Muscle layer of colon (tissue), 2 donors: ENCODE measurements around the gene PPCDC.
"Not testable (repeated sequence)": the region's sequence is repeated elsewhere in the genome, so short reads cannot be mapped to it uniquely, and the experiment has no call there.

Experiments
- H3K27ac ChIP-seq: one replicate; pipeline ENCODE4 v1.7.0; 2013; ENCODE audit warnings: low read depth, mild to moderate bottlenecking, low read length, moderate library complexity
- H3K27me3 ChIP-seq, 2 donors: one replicate each; pipeline ENCODE4 v1.7.0; 2013; ENCODE audit warnings: low read length in 2 of 2, mild to moderate bottlenecking in 2 of 2; ENCODE audit not compliant: insufficient read depth in 2 of 2, control insufficient read depth in 1 of 2
- H3K36me3 ChIP-seq: one replicate; pipeline ENCODE4 v1.7.0; 2013; ENCODE audit warnings: mild to moderate bottlenecking, low read length; ENCODE audit not compliant: insufficient read depth
- H3K4me1 ChIP-seq: one replicate; pipeline ENCODE4 v1.7.0; 2013; ENCODE audit warnings: mild to moderate bottlenecking, low read length; ENCODE audit not compliant: insufficient read depth
- H3K4me3 ChIP-seq, 2 donors: one replicate each; pipeline ENCODE4 v1.7.0; 2013; ENCODE audit warnings: low read length in 2 of 2, low read depth in 1 of 2, mild to moderate bottlenecking in 1 of 2, moderate library complexity in 1 of 2
- H3K9ac ChIP-seq: one replicate; pipeline ENCODE4 v1.7.0; 2013; ENCODE audit warnings: low read length
- H3K9me3 ChIP-seq: one replicate; pipeline ENCODE4 v1.7.0; 2013; ENCODE audit warnings: mild to moderate bottlenecking, low read length
- donor health status: abdominal sarcoma.
- donor health status: Adenocarcinoma of cecum.

Gene PPCDC

DNA sequence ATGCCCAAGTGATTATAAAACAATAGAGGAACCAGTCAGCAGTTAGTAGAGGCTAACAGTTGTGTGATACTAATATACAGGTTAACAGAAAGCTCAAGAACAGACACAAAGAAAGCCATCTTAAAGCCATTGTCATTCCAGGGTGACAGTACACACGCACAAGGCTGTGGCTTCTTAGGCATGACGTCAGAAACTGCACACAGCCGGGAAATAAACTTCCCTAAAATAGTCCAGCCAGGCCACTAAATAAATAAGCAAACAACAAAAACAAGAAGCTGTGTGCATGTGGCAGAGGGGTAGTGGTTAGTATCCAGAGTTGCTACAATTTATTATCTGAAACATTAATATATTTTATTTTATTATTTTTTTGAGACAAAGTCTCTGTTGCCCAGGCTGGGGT is 49.8 kb downstream of the PPCDC start:
- Histone ChIP-seq H3K27ac (no peak overlapping the region), H3K9me3 (no peaks in the 10 kb centered on the region), H3K9ac (no peak overlapping the region), H3K27me3 (no peaks in the 10 kb centered on the region), H3K4me3 (no peak overlapping the region), H3K4me1 (no peaks in the 10 kb centered on the region), H3K36me3 (no peaks in the 10 kb centered on the region)

DNA sequence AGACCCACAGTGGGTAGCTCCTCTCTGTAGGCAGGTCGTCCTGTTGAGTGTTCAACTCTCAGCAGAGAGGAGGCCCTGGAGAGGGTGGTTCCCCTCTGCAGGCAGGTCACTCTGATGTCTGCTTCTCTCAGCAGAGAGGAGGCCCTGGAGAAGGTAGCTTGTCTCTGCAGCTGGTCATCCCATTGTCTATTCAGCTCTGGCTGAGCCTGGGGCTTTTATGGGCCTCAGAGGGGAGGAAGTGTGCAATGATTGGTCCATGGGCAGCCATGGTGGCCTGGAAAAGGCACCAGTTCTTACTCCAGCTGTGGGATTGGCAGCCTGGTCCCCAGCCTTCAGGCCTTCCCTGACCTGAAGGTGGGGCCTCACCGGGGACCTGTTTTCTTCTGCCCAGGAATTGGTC is 52.9 kb downstream of the PPCDC start:
- no peaks in the 10 kb centered on the region for H3K36me3 ChIP-seq
- no peak overlapping the region for H3K4me3 ChIP-seq
- H3K4me1 ChIP-seq: no peaks in the 10 kb centered on the region
- no peak overlapping the region for H3K27ac ChIP-seq
- no peaks in the 10 kb centered on the region for H3K27me3 ChIP-seq
- H3K9me3 ChIP-seq: no peaks in the 10 kb centered on the region
- no peak overlapping the region for H3K9ac ChIP-seq

- not testable (repeated sequence) for H3K4me1 ChIP-seq, H3K27ac ChIP-seq, H3K9me3 ChIP-seq, H3K36me3 ChIP-seq, H3K4me3 ChIP-seq, H3K27me3 ChIP-seq, H3K9ac ChIP-seq
Observed at GRCh38 chr15:75077551-75077961, 54.2 kb downstream of the PPCDC start.

- Histone ChIP-seq H3K27me3 (no peaks in the 10 kb centered on the region), H3K4me3 (no peak overlapping the region), H3K4me1 (no peaks in the 10 kb centered on the region), H3K9me3 (no peaks in the 10 kb centered on the region), H3K27ac (no peak overlapping the region), H3K36me3 (no peaks in the 10 kb centered on the region), H3K9ac (no peak overlapping the region)
Observed at GRCh38 chr15:75081150-75081549, 57.8 kb downstream of the PPCDC start.

DNA sequence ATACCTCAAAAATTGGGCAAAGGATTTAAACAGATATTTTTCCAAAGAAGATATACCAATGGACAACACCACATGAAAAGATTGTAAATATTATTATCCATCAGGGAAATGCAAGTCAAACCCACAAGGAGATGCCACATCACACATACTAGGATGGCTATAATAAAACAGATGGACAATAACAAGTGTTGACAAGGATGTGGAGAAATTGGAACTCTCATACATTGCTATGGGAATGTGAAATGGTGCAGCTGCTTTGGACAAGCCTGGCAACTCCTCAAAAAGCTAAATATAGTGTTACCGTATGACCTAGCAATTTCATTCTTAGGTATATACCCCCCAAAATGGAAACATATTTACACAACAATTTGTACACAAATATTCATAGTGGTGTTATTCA is 59.3 kb downstream of the PPCDC start:
- H3K4me3 ChIP-seq: no peak overlapping the region
- no peaks in the 10 kb centered on the region for H3K27me3 ChIP-seq
- no peak overlapping the region for H3K9ac ChIP-seq
- no peaks in the 10 kb centered on the region for H3K9me3 ChIP-seq
- H3K36me3 ChIP-seq: no peaks in the 10 kb centered on the region
- H3K4me1 ChIP-seq: no peaks in the 10 kb centered on the region
- no peak overlapping the region for H3K27ac ChIP-seq

DNA sequence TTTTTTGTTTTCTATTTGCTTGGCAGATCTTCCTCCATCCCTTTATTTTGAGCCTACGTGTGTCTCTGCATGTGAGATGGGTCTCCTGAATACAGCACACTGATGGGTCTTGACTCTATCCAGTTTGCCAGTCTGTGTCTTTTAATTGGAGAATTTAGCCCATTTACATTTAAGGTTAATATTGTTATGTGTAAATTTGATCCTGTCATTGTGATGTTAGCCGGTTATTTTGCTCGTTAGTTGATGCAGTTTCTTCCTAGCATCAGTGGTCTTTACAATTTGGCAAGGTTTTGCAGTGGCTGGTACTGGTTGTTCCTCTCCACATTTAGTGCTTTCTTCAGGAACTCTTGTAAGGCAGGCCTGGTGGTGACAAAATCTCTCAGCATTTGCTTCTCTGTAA is 62.3 kb downstream of the PPCDC start:
- not testable (repeated sequence) for H3K9me3 ChIP-seq, H3K36me3 ChIP-seq, H3K4me3 ChIP-seq, H3K4me1 ChIP-seq, H3K27ac ChIP-seq, H3K27me3 ChIP-seq, H3K9ac ChIP-seq

- H3K9me3 ChIP-seq: no peaks in the 10 kb centered on the region
- no peaks in the 10 kb centered on the region for H3K4me1 ChIP-seq
- H3K27ac ChIP-seq: no peak overlapping the region
- H3K27me3 ChIP-seq: no peaks in the 10 kb centered on the region
- H3K9ac ChIP-seq: no peak overlapping the region
- H3K36me3 ChIP-seq: no peaks in the 10 kb centered on the region
- no peak overlapping the region for H3K4me3 ChIP-seq
Observed at GRCh38 chr15:75089456-75090387, 66.3 kb downstream of the PPCDC start.

- no peak overlapping the region for H3K9ac ChIP-seq
- H3K9me3 ChIP-seq: no peaks in the 10 kb centered on the region
- no peak overlapping the region for H3K27ac ChIP-seq
- H3K36me3 ChIP-seq: no peaks in the 10 kb centered on the region
- H3K27me3 ChIP-seq: no peaks in the 10 kb centered on the region
- no peaks in the 10 kb centered on the region for H3K4me1 ChIP-seq
- no peak overlapping the region for H3K4me3 ChIP-seq
Observed at GRCh38 chr15:75090388-75090734, 67.0 kb downstream of the PPCDC start.

GRCh38 chr15:75091814-75092213 is 68.4 kb downstream of the PPCDC start:
- Histone ChIP-seq H3K9ac (no peak overlapping the region), H3K9me3 (no peaks in the 10 kb centered on the region), H3K36me3 (no peaks in the 10 kb centered on the region), H3K4me1 (no peaks in the 10 kb centered on the region), H3K27ac (no peak overlapping the region), H3K4me3 (no peak overlapping the region), H3K27me3 (no peaks in the 10 kb centered on the region)

GRCh38 chr15:75094961-75095478 is 71.6 kb downstream of the PPCDC start:
- H3K27ac ChIP-seq, H3K4me3 ChIP-seq, H3K9ac ChIP-seq, H3K27me3 ChIP-seq, H3K9me3 ChIP-seq, H3K4me1 ChIP-seq, H3K36me3 ChIP-seq: not testable (repeated sequence)

GRCh38 chr15:75095594-75095993 is 72.2 kb downstream of the PPCDC start:
- Histone ChIP-seq H3K4me1 (no peaks in the 10 kb centered on the region), H3K36me3 (no peaks in the 10 kb centered on the region), H3K9ac (no peak overlapping the region), H3K27ac (no peak overlapping the region), H3K4me3 (no peak overlapping the region), H3K9me3 (no peaks in the 10 kb centered on the region), H3K27me3 (no peaks in the 10 kb centered on the region)

DNA sequence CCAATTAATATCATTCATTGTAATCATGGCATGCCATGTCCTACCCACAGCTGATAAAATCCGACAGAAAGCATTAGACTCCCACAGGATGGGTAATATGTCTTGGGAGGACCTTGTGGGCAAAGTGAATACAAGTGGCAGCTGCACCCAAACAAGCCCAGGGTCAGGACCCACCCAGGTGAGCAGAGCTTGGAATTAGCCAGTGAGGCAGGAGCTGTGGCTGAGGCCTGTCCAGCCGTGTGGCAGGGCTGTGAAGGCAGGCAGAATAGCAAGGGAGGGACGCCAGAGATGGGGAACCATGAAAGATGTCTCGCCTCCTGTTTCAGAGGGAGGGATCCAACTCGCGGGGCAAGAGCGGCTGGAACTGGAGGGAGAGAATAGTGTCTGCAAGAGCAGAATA is 74.5 kb downstream of the PPCDC start:
- Histone ChIP-seq H3K4me1 (no peaks in the 10 kb centered on the region), H3K9me3 (no peaks in the 10 kb centered on the region), H3K27me3 (no peaks in the 10 kb centered on the region), H3K36me3 (no peaks in the 10 kb centered on the region), H3K27ac (no peak overlapping the region), H3K4me3 (no peak overlapping the region), H3K9ac (no peak overlapping the region)
